Choroid plexus epithelial cell (primary cell): ENCODE results near the gene MRPS27.

Experiments used
- DNase-seq: peaks from one replicate; pipeline ENCODE4 v3.0.0-alpha.2; 2010; ENCODE audit warnings: low read depth
- H3K4me3 ChIP-seq: 2 replicates; pipeline ENCODE4 v1.5.1; 2011; ENCODE audit warnings: low read depth, mild to moderate bottlenecking, control low read depth, low read length, moderate library complexity
- TF ChIP-seq, protein P1 (sequence below): conservative IDR thresholded peaks from 2 replicates; pipeline ENCODE4 v1.5.1; 2011; ENCODE audit warnings: low read depth, mild to moderate bottlenecking, control low read depth, inconsistent platforms, low read length, moderate library complexity

MRPS27 gene

DNA sequence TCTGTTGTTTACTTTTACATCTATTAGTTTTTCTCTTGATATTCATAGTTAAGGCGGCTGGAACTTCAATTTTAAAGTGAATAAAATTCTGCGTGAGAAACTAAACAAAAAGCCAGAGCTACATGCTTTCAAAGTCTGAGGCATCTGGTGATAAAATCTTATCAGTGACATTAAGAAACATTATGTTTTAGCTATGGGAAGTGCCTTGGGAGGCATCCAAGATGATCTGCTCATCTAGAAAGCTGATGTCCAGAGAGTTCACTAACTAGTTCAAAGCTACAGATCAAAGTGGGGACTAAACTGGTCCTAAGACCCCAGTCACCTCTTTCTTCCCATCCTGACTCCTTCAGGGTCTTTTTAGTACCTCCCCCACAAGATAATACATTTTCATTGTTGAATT lies 37.2 kb downstream of the MRPS27 start:
- peak; percentile 74 for DNase-seq
- TF ChIP-seq, protein P1, sequence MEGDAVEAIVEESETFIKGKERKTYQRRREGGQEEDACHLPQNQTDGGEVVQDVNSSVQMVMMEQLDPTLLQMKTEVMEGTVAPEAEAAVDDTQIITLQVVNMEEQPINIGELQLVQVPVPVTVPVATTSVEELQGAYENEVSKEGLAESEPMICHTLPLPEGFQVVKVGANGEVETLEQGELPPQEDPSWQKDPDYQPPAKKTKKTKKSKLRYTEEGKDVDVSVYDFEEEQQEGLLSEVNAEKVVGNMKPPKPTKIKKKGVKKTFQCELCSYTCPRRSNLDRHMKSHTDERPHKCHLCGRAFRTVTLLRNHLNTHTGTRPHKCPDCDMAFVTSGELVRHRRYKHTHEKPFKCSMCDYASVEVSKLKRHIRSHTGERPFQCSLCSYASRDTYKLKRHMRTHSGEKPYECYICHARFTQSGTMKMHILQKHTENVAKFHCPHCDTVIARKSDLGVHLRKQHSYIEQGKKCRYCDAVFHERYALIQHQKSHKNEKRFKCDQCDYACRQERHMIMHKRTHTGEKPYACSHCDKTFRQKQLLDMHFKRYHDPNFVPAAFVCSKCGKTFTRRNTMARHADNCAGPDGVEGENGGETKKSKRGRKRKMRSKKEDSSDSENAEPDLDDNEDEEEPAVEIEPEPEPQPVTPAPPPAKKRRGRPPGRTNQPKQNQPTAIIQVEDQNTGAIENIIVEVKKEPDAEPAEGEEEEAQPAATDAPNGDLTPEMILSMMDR = no peak
- no peak overlapping the region for H3K4me3 ChIP-seq

GRCh38 chr5:72281764-72282499 lies 38.1 kb downstream of the MRPS27 start:
- TF ChIP-seq, protein P1 = no peak
- DNase-seq = peak; percentile 96
- H3K4me3 ChIP-seq = no peak overlapping the region

- no peak overlapping the region for H3K4me3 ChIP-seq
- no peak for DNase-seq
- TF ChIP-seq, protein P1 = no peak
Observed at GRCh38 chr5:72281430-72281763, 38.6 kb downstream of the MRPS27 start.

- DNase-seq = peak; percentile 85
- TF ChIP-seq, protein P1 = peak; percentile 84
- no peak overlapping the region for H3K4me3 ChIP-seq
Observed at GRCh38 chr5:72280581-72281069, 39.4 kb downstream of the MRPS27 start.

GRCh38 chr5:72276219-72276752 lies 43.8 kb downstream of the MRPS27 start:
- no peak for DNase-seq
- no peak overlapping the region for H3K4me3 ChIP-seq
- TF ChIP-seq, protein P1 = no peak

- TF ChIP-seq, protein P1 = no peak
- no peak for DNase-seq
- H3K4me3 ChIP-seq = no peak overlapping the region
Observed at GRCh38 chr5:72273547-72273946, 46.5 kb downstream of the MRPS27 start.

DNA sequence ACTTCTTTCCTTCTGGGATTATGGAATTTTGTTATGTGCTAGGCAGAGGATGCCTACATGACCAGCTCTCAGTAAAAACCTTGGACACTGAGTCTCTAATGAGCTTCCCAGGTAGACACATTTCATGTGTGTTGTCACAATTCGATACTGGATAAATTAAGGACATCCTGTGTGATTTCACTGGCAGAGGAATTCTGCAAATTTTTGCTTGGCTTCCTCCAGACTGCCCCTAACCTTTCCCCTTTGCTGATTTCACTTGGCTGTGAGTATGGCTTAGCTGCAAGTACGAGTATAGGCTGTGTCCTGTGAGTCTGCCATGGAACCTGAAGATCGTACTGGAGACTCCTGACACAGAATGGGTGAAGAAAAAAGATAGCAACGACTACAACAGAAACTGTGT lies 47.6 kb downstream of the MRPS27 start:
- TF ChIP-seq, protein P1 = no peak
- no peak for DNase-seq
- no peak overlapping the region for H3K4me3 ChIP-seq
